Ureter (tissue), 1 donor: ENCODE results near the gene NR2F2. TPM values are rescaled to one million over a fixed set of nuclear protein-coding genes. Genes with fewer than 3 reads are reported as not detected.

Experiments used
- DNase-seq: peaks from one replicate; pipeline ENCODE4 v3.0.0-alpha.2; 2020; ENCODE audit warnings: low spot score
- total RNA-seq: library from RNA; stranded (reverse); gene quantifications from one replicate; pipeline ENCODE4 v1.2.4, GENCODE V29; 2023
- donor health status: DM: yes; HTN: yes; CAD: no.

NR2F2 gene
- total RNA-seq, 1 donor from 2014 or later = 90.8 TPM

- peak; percentile 44 for DNase-seq
These were observed 1.6 kb downstream of the NR2F2 start for GRCh38 chr15:96331945-96332636.

DNA sequence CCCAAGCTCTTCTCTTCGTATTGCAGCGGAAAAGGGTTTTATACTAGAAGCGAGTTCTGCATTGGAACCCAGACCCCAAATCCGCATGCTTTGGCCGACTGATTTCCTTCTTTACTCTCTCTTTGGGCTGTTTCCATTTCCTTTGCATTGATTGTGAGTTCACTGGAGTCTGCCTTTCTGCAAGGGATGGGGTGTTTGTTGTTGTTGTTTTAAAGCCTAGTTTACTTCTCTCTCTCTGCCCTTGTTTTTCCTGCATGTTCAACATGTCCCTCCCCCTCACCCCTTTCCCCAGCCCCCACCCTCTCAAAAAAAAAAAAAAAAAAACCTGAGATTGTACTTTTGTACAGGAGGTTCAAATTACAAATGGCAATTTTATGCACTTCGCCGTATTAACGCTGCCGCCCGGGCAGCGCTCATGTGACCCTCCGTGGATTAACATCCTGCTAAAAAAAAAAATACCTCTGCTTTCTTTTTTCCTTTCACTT, 2.2 kb downstream of the NR2F2 start:
- no peak for DNase-seq

DNA sequence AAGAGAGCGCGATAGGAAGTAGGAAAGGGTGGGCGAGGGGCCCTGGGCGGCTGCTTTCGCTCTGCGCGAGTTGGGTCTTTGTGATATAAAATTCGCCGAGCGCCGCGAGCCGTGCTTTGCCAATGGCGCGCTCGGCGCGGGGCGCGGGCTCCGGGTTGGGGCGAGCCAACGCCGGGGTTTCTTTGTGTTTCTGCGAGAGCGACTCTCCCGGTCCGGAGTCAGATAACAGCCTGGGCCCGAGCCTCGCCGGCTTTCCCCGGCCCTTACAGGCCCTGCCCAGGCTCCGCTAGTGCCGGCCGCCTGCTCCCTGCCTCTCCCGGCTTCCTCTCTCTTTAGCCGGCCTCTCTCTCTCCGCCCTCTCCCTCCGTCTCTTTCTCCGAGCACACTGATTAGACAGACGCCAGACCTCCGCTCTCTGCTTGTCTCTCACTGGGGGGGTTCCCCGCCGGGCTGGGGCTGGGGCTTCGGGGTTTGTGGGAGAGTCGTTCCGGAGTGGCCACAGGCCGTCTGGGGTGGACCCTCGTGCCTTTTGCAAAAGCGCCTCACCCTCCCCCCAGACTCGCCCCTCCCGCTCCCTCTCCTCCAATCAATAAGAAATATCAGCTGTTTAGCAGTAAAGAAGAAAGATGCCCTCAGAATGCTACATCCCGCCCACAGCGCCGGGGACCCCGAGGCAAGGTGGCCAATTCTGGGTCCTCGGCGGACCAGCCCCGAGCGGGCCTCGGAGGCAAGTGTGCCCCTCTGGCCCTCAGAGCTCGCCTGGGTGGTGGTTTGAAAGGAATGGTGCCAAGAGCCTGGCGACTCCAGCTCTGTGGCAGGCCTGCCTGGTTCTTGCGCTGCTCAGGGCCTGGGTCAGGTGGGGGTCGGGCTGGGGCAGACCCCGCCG, 2.9 kb downstream of the NR2F2 start:
- peak; percentile 58 for DNase-seq

- peak; percentile 44 for DNase-seq
These were observed 3.7 kb downstream of the NR2F2 start for GRCh38 chr15:96334017-96334704.

GRCh38 chr15:96334705-96335410, 4.4 kb downstream of the NR2F2 start:
- DNase-seq = no peak

DNA sequence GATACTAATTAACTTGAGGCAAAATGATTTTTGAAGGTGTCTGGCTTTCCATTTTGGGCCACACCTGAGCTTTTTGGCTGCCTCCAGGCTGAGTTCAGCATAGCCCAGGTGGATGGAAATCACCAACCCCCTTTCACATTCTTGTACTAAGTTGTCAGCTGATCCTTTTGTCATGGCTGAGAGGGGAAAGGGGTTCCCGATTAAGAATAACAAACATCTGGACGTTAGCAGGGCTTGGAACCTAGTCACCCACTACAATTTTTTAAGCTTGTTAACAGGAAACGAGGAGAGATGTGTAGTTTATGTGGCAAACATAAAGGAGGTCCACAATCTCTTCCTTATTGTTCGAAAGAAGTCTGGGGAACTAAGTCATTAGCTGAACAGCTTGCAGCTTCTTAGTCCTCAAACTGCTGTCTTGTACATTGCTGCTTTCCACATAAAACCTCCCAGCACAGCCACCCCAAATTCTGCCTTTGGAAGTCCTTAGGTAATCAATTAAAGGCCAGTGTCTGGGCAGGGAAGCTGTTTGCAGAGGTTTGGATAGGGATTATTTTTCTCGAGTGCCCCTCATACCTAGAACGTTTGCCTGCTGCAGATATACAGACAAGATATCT, 5.0 kb downstream of the NR2F2 start:
- no peak for DNase-seq

- no peak for DNase-seq
These were observed 5.7 kb downstream of the NR2F2 start for GRCh38 chr15:96336108-96336595.

DNA sequence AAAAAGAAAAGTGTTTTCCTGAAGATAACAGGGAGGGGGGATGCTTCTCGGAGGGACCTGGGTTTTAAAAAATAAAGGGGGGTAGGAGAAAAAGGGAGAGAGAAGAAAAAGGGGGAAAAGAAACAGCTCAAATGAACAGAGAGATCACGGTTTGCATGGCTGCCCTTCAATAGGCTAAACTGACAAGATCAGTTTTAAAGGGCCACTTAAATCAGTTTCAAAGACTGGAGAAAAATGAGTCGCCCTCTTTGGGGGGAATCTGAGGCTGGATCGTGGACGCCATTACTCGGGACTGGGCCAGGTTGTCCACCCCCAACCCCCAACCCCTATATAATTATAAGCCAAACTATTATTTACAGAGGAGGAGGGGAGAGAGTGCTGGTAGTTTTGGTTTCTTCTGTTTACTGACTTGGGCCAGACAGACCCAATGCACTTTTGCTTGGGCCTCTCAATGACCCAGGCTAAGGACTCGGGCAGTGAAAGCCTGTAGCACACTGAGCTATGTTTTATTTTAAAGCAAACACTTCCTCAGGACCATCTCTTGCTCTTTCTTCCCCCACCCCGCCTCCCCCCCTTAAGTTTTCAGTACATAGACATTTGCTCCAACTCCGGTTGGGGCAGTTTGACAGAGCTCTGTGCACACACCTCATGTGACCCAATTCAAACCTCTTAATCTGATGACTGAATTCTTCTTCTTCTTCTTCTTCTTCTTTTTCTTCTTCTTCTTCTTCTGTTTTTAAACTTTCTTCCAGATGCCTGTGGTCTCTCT, 6.3 kb downstream of the NR2F2 start:
- peak; percentile 48 for DNase-seq

DNA sequence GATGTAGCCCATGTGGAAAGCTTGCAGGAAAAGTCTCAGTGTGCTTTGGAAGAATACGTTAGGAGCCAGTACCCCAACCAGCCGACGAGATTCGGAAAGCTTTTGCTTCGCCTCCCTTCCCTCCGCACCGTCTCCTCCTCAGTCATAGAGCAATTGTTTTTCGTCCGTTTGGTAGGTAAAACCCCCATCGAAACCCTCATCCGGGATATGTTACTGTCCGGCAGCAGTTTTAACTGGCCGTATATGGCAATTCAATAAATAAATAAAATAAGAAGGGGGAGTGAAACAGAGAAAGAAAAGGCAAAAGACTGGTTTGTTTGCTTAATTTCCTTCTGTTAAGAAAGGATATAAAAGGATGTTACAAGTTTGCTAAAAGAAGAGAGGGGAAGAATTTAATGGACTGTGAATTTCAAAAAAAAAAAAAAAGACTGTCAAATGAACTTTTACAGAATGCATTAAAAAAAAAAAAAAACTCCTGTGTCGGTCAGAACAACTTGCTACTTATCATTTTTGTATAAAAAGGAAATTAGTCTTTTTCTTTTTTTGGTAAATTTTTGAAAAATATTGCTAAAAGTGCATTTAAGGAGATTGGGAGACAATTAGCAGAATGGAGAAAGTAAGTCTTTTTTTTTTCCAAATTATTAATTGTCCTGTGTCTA, 7.0 kb downstream of the NR2F2 start:
- DNase-seq = no peak

DNA sequence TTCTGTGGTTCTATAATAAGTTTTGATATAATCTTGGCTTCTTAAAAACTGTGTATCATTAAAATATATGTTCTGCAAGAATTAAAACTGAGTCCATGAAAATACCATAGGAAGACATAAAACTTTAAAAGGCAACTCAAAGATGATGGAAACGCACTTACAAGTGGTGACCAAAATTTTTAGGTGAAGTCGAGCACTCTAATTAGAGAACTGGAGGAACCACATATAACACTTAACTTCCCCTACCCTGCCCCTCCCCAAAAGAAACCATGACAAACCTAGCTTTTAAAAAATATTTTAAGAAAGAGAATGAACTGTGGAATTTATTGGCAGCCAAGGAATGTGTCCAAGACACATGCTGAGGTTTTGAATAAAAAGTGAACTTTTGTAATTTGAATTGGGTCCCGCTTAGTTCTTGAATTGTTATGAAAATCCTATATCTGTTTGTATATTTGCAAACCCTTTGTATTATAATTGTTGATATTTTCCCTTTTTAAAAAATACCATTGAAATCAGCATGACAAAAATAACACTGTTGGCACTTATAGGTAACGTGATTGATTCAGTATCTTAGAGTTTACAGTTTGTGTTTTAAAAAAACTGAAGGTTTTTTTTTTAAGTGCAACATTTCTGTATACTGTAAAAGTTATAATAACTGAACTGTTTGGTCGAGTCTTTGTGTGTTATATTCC, 7.7 kb downstream of the NR2F2 start:
- DNase-seq = no peak

DNA sequence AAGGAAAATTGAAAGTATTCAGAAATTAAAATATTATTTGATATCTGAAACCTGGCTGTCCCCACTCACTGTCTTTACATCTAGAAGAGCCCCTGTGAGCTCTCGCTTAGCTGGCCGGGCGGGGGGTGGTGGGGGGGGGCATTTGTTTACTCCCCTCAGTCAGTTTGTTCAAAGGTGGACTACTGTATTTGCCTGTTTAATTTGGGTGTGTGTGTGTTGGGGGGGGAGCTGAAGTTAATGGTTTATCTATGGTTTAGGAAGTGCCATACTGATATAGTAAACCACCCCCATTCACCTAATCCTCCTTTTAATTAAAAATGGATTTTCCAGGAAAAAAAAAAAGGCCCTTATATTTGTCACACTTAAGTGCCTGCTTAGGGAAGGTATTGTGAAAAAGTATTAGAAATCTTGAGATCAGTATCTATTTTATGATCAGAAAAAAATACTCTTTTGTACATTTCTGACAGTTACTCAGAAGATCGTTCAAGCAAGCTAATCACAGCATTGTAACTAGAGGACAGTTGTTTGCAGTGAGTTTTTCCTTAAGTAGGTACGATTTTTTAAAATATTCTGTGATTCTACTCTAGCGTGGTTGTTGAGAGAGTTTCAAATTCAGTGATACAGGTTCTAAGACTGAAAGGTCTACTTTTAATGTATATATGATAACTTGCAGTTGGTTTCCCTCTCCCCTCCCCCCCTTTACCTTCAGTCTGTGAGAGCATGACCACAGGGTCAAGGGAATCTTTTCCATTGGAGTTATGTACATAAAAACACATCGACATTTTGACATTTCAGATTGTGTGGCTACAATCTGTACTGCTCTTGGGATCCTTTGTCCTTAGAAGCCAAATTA, 8.5 kb downstream of the NR2F2 start:
- DNase-seq = no peak

DNA sequence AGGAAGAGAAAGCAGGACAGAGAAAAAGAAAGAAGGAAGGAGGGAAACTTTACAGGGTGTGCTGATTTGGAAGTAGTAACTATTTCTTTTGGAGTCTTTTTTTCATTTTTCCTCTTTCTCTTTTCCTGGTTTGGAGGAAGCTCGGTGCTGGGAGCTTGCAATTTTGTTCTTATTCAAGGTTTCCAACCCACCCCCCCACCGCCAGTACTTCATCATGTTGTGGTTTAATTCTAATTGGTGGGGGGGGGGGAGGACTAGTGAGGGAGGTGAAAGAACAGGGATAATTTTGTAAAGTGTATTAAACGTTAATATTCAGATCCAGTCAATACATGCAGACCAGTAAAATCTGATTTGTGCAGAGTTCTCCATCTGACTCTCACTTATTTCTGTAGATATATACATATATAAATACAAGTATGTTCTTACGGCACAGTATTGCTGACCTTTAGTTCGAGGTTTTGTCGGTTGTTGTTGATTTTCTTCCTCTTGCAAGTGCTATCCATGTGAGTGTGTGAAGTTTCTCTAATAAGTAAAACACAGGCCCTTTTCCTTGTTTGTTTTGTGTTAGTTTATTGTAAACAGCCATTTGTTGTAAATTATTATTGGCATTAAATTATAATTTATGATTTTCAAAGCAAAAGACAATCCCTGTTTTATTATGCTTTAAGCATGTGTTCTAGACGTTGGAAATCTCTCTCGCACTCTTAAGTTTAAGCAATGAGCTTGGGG, 9.3 kb downstream of the NR2F2 start:
- no peak for DNase-seq

GRCh38 chr15:96340348-96340597, 9.8 kb downstream of the NR2F2 start:
- DNase-seq = peak; percentile 41

DNA sequence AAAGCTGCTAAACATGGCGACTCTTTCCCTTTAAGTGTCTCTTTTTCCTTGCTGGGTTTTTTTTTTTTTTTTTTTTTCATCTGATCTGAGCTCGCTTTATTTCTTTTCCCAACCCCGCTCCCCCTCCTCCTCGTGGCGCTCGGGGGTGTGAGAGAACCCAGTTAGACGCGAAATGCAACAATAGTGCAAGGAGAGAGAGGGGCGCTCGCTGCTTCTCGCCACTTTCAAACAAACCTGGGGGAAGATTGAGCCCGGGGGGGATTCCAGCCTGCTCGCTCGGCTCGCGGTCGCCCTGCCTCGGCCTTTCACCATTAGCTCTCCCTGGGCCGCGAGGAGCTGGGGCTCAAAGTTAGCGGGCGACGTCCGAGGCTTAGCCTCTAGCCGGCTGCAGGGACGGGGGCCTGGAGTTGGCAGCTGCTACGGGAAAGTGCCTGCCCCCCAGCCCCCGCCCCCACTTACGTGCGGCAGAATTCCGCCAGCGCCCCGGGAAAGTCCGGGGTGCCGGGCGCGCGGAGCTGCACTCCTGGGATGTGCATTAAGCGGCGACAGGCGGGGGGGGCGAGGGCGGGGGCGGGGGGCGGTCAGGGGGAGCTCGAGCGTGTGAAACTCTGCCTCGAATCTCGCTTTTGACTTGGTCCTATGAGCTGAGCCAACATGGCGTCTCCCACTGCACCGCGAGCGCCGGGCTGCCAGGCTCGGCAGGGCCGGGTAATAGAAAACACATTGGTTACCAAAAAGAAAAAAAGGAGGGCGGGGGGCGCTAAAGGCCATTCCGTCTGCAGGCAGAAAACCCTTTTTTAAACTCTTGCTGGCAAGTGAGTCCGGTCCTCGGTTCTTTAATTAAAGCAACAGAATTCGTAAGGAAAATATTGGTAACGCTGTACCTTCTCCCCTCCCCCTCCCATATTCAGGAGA, 10.4 kb downstream of the NR2F2 start:
- peak; percentile 52 for DNase-seq

- DNase-seq = peak; percentile 43
These were observed 11.3 kb downstream of the NR2F2 start for GRCh38 chr15:96341513-96342405.
